GM12873 (cell line): ENCODE data around the gene THUMPD2.

Source experiments
- TF ChIP-seq, protein P1 (sequence below): IDR thresholded peaks from 2 replicates; pipeline ENCODE4 v1.5.1; 2012; ENCODE audit warnings: low read depth, mild to moderate bottlenecking, moderate library complexity, low read length, control low read depth; ENCODE audit not compliant: insufficient read depth; ENCODE audit errors: missing control alignments

Gene THUMPD2

DNA sequence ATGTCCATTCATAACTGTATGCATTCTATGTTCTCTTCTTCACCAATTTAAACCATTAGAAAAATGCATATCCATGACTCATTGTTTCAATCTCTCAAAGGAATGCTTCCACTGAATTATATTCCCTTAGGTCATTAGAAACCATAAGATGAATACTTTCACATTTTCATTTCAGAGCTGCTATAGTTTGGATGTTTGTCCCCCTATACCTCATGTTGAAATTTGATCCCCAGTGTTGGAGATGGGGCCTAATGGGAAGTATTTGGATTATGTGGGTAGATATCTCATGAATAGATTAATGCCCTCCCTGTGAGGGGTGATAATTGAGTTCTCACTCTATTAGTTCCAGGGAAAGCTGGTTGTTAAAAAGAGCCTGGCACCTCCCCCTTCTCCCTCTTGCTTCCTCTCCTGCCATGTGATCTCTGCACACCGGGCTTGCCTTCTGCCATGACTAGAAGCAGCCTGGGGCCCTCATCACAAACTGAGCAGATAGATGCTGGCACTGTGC, 35.7 kb downstream of the THUMPD2 start:
- TF ChIP-seq, protein P1, sequence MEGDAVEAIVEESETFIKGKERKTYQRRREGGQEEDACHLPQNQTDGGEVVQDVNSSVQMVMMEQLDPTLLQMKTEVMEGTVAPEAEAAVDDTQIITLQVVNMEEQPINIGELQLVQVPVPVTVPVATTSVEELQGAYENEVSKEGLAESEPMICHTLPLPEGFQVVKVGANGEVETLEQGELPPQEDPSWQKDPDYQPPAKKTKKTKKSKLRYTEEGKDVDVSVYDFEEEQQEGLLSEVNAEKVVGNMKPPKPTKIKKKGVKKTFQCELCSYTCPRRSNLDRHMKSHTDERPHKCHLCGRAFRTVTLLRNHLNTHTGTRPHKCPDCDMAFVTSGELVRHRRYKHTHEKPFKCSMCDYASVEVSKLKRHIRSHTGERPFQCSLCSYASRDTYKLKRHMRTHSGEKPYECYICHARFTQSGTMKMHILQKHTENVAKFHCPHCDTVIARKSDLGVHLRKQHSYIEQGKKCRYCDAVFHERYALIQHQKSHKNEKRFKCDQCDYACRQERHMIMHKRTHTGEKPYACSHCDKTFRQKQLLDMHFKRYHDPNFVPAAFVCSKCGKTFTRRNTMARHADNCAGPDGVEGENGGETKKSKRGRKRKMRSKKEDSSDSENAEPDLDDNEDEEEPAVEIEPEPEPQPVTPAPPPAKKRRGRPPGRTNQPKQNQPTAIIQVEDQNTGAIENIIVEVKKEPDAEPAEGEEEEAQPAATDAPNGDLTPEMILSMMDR: no peak

DNA sequence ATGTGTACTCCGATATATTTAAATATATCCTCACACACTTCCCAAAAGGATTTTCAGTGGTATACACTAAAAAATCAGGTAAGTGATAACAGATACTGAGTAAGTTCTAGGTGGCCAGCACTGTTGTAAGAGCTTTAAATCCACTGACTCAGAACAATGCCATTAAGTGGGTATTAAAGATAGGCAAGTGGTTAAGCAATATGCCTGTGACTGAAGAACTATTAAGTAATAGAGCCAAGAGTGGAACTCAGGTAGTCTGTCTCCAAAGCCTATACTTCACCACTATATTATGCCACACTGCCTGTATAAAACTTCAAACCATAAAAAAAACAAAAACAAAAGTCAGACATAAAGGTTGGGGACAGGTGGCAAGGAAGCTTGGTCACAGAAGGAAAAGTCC, 37.2 kb downstream of the THUMPD2 start:
- TF ChIP-seq, protein P1: no peak

DNA sequence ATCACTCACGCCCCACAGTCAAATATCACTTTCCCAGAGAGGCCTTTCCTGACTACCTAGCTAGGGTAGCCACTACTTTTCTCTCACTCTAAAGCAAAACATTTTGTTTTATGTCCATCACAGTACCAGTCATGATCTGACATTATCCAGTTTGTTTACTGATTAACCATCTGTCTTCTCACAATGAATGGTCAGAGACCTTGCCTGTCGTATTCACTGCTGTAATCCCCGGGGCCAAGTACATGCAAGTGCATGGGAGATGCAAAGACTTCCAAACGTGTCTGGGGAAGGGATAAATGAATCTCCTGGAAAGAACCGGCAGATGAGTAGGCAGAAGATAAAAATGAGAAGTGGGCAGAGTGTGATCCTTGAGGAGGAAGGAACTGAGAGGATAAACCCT, 39.7 kb downstream of the THUMPD2 start:
- TF ChIP-seq, protein P1: no peak

DNA sequence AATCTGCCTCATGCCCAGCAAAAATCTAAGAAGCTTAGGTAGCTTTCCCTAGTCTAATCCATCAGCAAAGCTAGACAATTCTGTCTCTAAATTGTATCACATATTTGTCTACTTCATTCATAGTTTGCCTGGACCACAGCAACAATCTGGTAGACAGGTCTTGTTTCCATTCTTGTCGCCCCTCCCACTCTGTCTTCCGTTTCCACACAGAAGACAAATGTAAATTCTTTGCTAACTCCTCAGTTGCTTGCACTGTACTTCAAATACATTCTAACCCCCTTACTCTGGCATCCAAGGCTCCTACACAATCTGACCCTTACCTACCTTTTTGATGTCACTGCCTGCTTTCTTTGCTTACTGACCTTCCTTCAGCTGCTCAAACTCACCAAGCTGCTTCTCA, 40.1 kb downstream of the THUMPD2 start:
- TF ChIP-seq, protein P1: no peak

DNA sequence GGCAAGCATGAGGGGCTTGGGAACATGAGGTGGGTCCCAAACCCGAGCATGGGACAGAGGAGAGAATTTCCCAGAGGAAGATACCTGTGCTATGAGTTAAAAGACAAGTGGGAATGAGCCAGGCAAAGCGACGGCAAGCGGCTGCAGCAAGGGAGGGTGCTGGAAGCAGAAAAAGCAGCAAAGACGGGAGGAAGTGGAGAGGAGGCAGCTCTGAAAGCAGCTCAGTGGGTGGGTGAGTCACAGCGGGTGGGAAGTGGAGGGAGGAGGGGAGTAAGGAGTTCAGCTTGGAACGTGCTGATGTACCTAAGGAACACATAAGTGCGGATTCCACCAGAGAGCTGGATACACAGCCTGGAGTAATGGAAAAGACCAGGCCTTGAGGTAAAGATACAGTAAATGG, 41.4 kb downstream of the THUMPD2 start:
- TF ChIP-seq, protein P1: no peak

DNA sequence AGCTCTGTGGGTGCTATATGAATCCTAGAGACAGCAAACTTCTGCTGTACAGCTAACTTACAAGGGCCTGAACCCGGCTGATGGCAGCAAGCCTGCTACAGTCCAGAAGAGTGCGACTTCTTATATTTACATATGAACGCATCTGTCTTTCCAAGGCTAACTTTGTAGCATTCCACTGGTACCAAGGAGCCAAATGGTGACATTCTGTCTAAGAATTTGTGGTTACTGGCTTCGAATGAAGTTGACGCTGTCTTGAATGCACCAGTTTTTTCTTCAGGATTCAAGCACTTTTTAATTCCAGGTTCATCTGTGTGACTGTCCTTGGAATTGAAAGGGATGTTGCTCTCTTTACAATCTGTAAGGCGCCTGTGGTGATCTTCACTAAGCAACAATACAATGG, 42.4 kb downstream of the THUMPD2 start:
- TF ChIP-seq, protein P1: no peak

DNA sequence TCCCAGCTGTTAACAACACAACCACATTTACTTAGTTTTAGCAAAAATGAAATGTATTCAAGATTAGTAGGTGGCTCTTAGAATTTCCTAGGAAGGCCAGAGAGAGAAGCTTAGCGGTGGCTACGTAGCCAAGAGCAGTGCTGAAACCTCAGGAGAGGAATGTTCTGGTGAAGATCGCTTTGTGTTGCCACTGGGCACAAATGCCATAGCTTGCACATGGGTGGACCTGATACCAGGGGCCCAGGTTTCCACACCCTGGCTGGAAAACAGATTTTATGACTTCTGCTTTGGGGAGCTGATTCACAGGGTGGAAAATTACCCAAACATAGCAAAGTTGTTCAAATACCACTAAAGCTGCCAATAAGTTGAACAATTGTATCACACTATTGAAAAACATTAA, 43.4 kb downstream of the THUMPD2 start:
- TF ChIP-seq, protein P1: no peak
